GM12891 (cell line): ENCODE results near the gene OAT.

Experiments
- DNase-seq: peaks from one replicate; pipeline ENCODE4 v3.0.0; 2011; ENCODE audit warnings: low spot score; ENCODE audit not compliant: insufficient read length
- FAIRE-seq: peaks from 2 replicates; lab custom pipeline; 2011; peaks lifted over from hg19 to GRCh38; lab: Jason Lieb, UNC
- PAX5 ChIP-seq: IDR thresholded peaks from 2 replicates; pipeline ENCODE4 v1.6.1; 2011; ENCODE audit warnings: low read length, moderate library complexity, mild to moderate bottlenecking; ENCODE audit not compliant: insufficient read depth, severe bottlenecking
- POLR2A ChIP-seq: IDR thresholded peaks from 2 replicates; pipeline ENCODE4 v1.6.1; 2011; ENCODE audit warnings: low read depth, low read length, control low read depth
- POLR2AphosphoS5 ChIP-seq: IDR thresholded peaks from 2 replicates; pipeline ENCODE4 v1.6.1; 2011; ENCODE audit warnings: low read depth, low read length, control low read depth
- POU2F2 ChIP-seq: IDR thresholded peaks from 2 replicates; pipeline ENCODE4 v1.6.1; 2011; ENCODE audit warnings: low read depth, mild to moderate bottlenecking, control low read depth, low read length, moderate library complexity
- SPI1 ChIP-seq: IDR thresholded peaks from 2 replicates; pipeline ENCODE4 v1.6.1; 2011; ENCODE audit warnings: low read depth, low read length, control low read depth
- TAF1 ChIP-seq: IDR thresholded peaks from 2 replicates; pipeline ENCODE4 v1.6.1; 2011; ENCODE audit warnings: low read depth, low read length, control low read depth

The OAT gene

GRCh38 chr10:124379609-124380193 lies 39.0 kb downstream of the OAT start:
- no peak for DNase-seq
- FAIRE-seq, result no peak
- TF ChIP-seq TAF1, result no peak
- no peak for TF ChIP-seq PAX5
- TF ChIP-seq SPI1, result no peak

GRCh38 chr10:124378881-124379471 lies 39.7 kb downstream of the OAT start:
- FAIRE-seq (no peak), DNase-seq (no peak)
- TF ChIP-seq TAF1 (no peak), POU2F2 (no peak), PAX5 (no peak), POLR2AphosphoS5 (no peak), SPI1 (no peak), POLR2A (no peak)

- no peak for FAIRE-seq
- no peak for TF ChIP-seq PAX5
- no peak for TF ChIP-seq POU2F2
- no peak for TF ChIP-seq TAF1
- TF ChIP-seq SPI1, result no peak
- no peak for TF ChIP-seq POLR2AphosphoS5
- no peak for TF ChIP-seq POLR2A
- no peak for DNase-seq
Observed at GRCh38 chr10:124378271-124378670, 40.5 kb downstream of the OAT start.

GRCh38 chr10:124377101-124377500 lies 41.6 kb downstream of the OAT start:
- FAIRE-seq (no peak), DNase-seq (no peak)

GRCh38 chr10:124376411-124376810 lies 42.3 kb downstream of the OAT start:
- no peak for TF ChIP-seq POLR2AphosphoS5
- no peak for TF ChIP-seq POLR2A
- no peak for TF ChIP-seq SPI1
- TF ChIP-seq PAX5, result no peak
- TF ChIP-seq TAF1, result no peak
- no peak for TF ChIP-seq POU2F2
- DNase-seq (no peak), FAIRE-seq (no peak)

More at GRCh38 chr10:124377101-124377500, 41.6 kb downstream of the OAT start:
- TF ChIP-seq POLR2A (no peak), PAX5 (no peak), POLR2AphosphoS5 (no peak), TAF1 (no peak)

- FAIRE-seq (no peak), DNase-seq (no peak)
- no peak for TF ChIP-seq PAX5
- TF ChIP-seq POU2F2, result no peak
- TF ChIP-seq POLR2AphosphoS5, result no peak
- TF ChIP-seq POLR2A, result no peak
- TF ChIP-seq SPI1, result no peak
- no peak for TF ChIP-seq TAF1
Observed at GRCh38 chr10:124375691-124376090, 43.0 kb downstream of the OAT start.

GRCh38 chr10:124375353-124375614 lies 43.4 kb downstream of the OAT start:
- no peak for TF ChIP-seq POLR2A
- TF ChIP-seq POLR2AphosphoS5, result no peak
- no peak for TF ChIP-seq TAF1
- no peak for TF ChIP-seq PAX5
- no peak for TF ChIP-seq SPI1
- no peak for TF ChIP-seq POU2F2
- no peak for DNase-seq
- FAIRE-seq, result no peak

GRCh38 chr10:124374535-124375352 lies 44.0 kb downstream of the OAT start:
- TF ChIP-seq POU2F2 (no peak), POLR2AphosphoS5 (no peak), POLR2A (no peak), SPI1 (no peak), PAX5 (no peak), TAF1 (no peak)
- DNase-seq, result no peak
- FAIRE-seq, result no peak

- DNase-seq (no peak), FAIRE-seq (no peak)
- TF ChIP-seq PAX5, result no peak
- TF ChIP-seq POU2F2, result no peak
- TF ChIP-seq POLR2AphosphoS5, result no peak
- no peak for TF ChIP-seq SPI1
- no peak for TF ChIP-seq POLR2A
Observed at GRCh38 chr10:124372899-124373298, 45.8 kb downstream of the OAT start.

- no peak for FAIRE-seq
- TF ChIP-seq POU2F2 (no peak), POLR2AphosphoS5 (no peak), TAF1 (no peak), POLR2A (no peak)
- DNase-seq, result no peak
Observed at GRCh38 chr10:124370426-124370825, 48.3 kb downstream of the OAT start.
